SIG-M5 (cell line): ENCODE data around the gene CRIM1.

Experiments
- DNase-seq: peaks from one replicate; lab custom pipeline; 2025; lab: John Stamatoyannopoulos, UW

The CRIM1 gene

GRCh38 chr2:36423619-36424120 lies 68.1 kb downstream of the CRIM1 start:
- DNase-seq: no peak

GRCh38 chr2:36425608-36426355 lies 70.2 kb downstream of the CRIM1 start:
- no peak for DNase-seq

GRCh38 chr2:36427790-36428243 lies 72.2 kb downstream of the CRIM1 start:
- DNase-seq: no peak

- no peak for DNase-seq
Observed at GRCh38 chr2:36430549-36430948, 75.0 kb downstream of the CRIM1 start.

GRCh38 chr2:36432479-36432878 lies 76.9 kb downstream of the CRIM1 start:
- no peak for DNase-seq

- no peak for DNase-seq
Observed at GRCh38 chr2:36433311-36434217, 78.0 kb downstream of the CRIM1 start.

- DNase-seq: no peak
Observed at GRCh38 chr2:36438449-36438977, 82.9 kb downstream of the CRIM1 start.

GRCh38 chr2:36439084-36439483 lies 83.5 kb downstream of the CRIM1 start:
- DNase-seq: no peak

- no peak for DNase-seq
Observed at GRCh38 chr2:36441065-36441625, 85.6 kb downstream of the CRIM1 start.

- no peak for DNase-seq
Observed at GRCh38 chr2:36441816-36442215, 86.2 kb downstream of the CRIM1 start.

GRCh38 chr2:36444216-36444936 lies 88.8 kb downstream of the CRIM1 start:
- DNase-seq: no peak

GRCh38 chr2:36445185-36445866 lies 89.7 kb downstream of the CRIM1 start:
- no peak for DNase-seq

- DNase-seq: no peak
Observed at GRCh38 chr2:36446294-36446693, 90.7 kb downstream of the CRIM1 start.

GRCh38 chr2:36449213-36449612 lies 93.6 kb downstream of the CRIM1 start:
- no peak for DNase-seq

GRCh38 chr2:36449943-36450392 lies 94.4 kb downstream of the CRIM1 start:
- no peak for DNase-seq

- DNase-seq: no peak
Observed at GRCh38 chr2:36450466-36451196, 95.1 kb downstream of the CRIM1 start.

- no peak for DNase-seq
Observed at GRCh38 chr2:36451512-36451911, 95.9 kb downstream of the CRIM1 start.

- no peak for DNase-seq
Observed at GRCh38 chr2:36452260-36452659, 96.7 kb downstream of the CRIM1 start.

- DNase-seq: no peak
Observed at GRCh38 chr2:36453652-36454051, 98.1 kb downstream of the CRIM1 start.

- no peak for DNase-seq
Observed at GRCh38 chr2:36455011-36455410, 99.4 kb downstream of the CRIM1 start.
